Neural cell (in vitro differentiated cells): ENCODE results near the gene ASPRV1. TPM values are rescaled to one million over a fixed set of nuclear protein-coding genes. Genes with fewer than 3 reads are reported as not detected.

ENCODE experiments used
- H2AFZ ChIP-seq: fragments of 200-600, 300-800 bp; sonication (generic), shearing (Covaris generic); 2 replicates; pipeline ENCODE4 v1.6.0; 2014; ENCODE audit warnings: low read depth, mild to moderate bottlenecking, antibody characterized with exemption, low read length, moderate library complexity
- H3F3A ChIP-seq: fragments of 200-600 bp; shearing (Covaris generic); 2 replicates; pipeline ENCODE4 v1.6.1; 2016; ENCODE audit warnings: mild to moderate bottlenecking, moderate library complexity, mixed read lengths, antibody characterized with exemption, low read length; ENCODE audit not compliant: insufficient read depth, poor library complexity, severe bottlenecking
- H3K27ac ChIP-seq: fragments of 200-600, 300-800 bp; sonication (generic), shearing (Covaris generic); 2 replicates; pipeline ENCODE4 v1.5.1; 2014; ENCODE audit warnings: mild to moderate bottlenecking, low read length, moderate library complexity
- H3K27me3 ChIP-seq: fragments of 300-800, 200-600 bp; sonication (generic), shearing (Covaris generic); 2 replicates; pipeline ENCODE4 v1.6.0; 2014; ENCODE audit warnings: mild to moderate bottlenecking, low read depth, low read length, moderate library complexity; ENCODE audit not compliant: insufficient read depth
- H3K36me3 ChIP-seq: fragments of 300-800, 200-600 bp; sonication (generic), shearing (Covaris generic); 2 replicates; pipeline ENCODE4 v1.5.1; 2014; ENCODE audit warnings: mild to moderate bottlenecking, antibody characterized with exemption, low read length, moderate library complexity; ENCODE audit not compliant: insufficient read depth
- H3K4me2 ChIP-seq: fragments of 300-800, 200-600 bp; sonication (generic), shearing (Covaris generic); 2 replicates; pipeline ENCODE4 v1.6.0; 2014; ENCODE audit warnings: mild to moderate bottlenecking, low read length
- H3K4me3 ChIP-seq: fragments of 300-800, 200-600 bp; sonication (generic), shearing (Covaris generic); 2 replicates; pipeline ENCODE4 v1.5.1; 2014; ENCODE audit warnings: mild to moderate bottlenecking, low read length, moderate library complexity
- H3K79me2 ChIP-seq: fragments of 200-600 bp; shearing (Covaris generic); replicated peaks from 2 replicates; pipeline ENCODE4 v1.6.0; 2014; ENCODE audit warnings: mild to moderate bottlenecking, low read length, moderate library complexity; ENCODE audit not compliant: insufficient read depth
- H3K9ac ChIP-seq: fragments of 300-800, 200-600 bp; sonication (generic), shearing (Covaris generic); 2 replicates; pipeline ENCODE4 v1.6.1; 2016; ENCODE audit warnings: mild to moderate bottlenecking, low read length, mixed read lengths
- H3K9me2 ChIP-seq: fragments of 200-600 bp; shearing (Covaris generic); 2 replicates; pipeline ENCODE4 v1.6.1; 2016; ENCODE audit warnings: mild to moderate bottlenecking, low read length, mixed read lengths; ENCODE audit not compliant: insufficient read depth
- H3K9me3 ChIP-seq: fragments of 200-600, 300-800 bp; sonication (generic), shearing (Covaris generic); 2 replicates; pipeline ENCODE4 v1.6.1; 2016; ENCODE audit warnings: mild to moderate bottlenecking, mixed run types, low read length, moderate library complexity, mixed read lengths
- H4K20me1 ChIP-seq: fragments of 200-600 bp; shearing (Covaris generic); 2 replicates; pipeline ENCODE4 v1.6.1; 2016; ENCODE audit warnings: mild to moderate bottlenecking, mixed run types; ENCODE audit not compliant: insufficient read depth
- CTCF ChIP-seq: fragments of 450-650 bp; IDR thresholded peaks from 2 replicates; pipeline ENCODE4 v1.5.1; 2014; ENCODE audit warnings: antibody characterized with exemption, mild to moderate bottlenecking, moderate library complexity; ENCODE audit not compliant: poor library complexity, severe bottlenecking
- EP300 ChIP-seq: fragments of 450-650 bp; conservative IDR thresholded peaks from 2 replicates; pipeline ENCODE4 v1.6.1; 2014; ENCODE audit warnings: antibody characterized with exemption, mild to moderate bottlenecking, moderate library complexity; ENCODE audit not compliant: poor library complexity, severe bottlenecking
- EZH2 ChIP-seq: fragments of 200-600, 300-800 bp; shearing (Covaris generic), sonication (generic); IDR thresholded peaks from 2 replicates; pipeline ENCODE4 v1.6.1; 2014; ENCODE audit warnings: antibody characterized with exemption, low read length, borderline replicate concordance, mild to moderate bottlenecking; ENCODE audit not compliant: insufficient read depth, poor library complexity, severe bottlenecking
- MXI1 ChIP-seq: fragments of 450-650 bp; conservative IDR thresholded peaks from 2 replicates; pipeline ENCODE4 v1.6.1; 2014; ENCODE audit warnings: antibody characterized with exemption, mild to moderate bottlenecking; ENCODE audit not compliant: poor library complexity, severe bottlenecking
- POLR2AphosphoS5 ChIP-seq: IDR thresholded peaks from 2 replicates; pipeline ENCODE4 v1.6.1; 2012
- RAD21 ChIP-seq: fragments of 450-650 bp; conservative IDR thresholded peaks from 2 replicates; pipeline ENCODE4 v1.6.1; 2014; ENCODE audit warnings: antibody characterized with exemption, mild to moderate bottlenecking, moderate library complexity
- REST ChIP-seq: IDR thresholded peaks from 2 replicates; pipeline ENCODE4 v1.6.1; 2012; ENCODE audit warnings: borderline replicate concordance
- SMC3 ChIP-seq: fragments of 450-650 bp; conservative IDR thresholded peaks from 2 replicates; pipeline ENCODE4 v1.6.1; 2014; ENCODE audit warnings: antibody characterized with exemption, mild to moderate bottlenecking, moderate library complexity; ENCODE audit not compliant: poor library complexity
- TAF1 ChIP-seq: IDR thresholded peaks from 2 replicates; pipeline ENCODE4 v1.6.1; 2012; ENCODE audit warnings: low read depth
- polyA plus RNA-seq: library from polyadenylated mRNA; depleted of rRNA; stranded (reverse); fragments of >200 nt; gene quantifications from 2 replicates; pipeline ENCODE4 v1.2.3, GENCODE V29; 2014

Gene ASPRV1
- polyA plus RNA-seq, 1 donor from 2014 or later, result 6.3 TPM

GRCh38 chr2:69914950-69915945, 46.2 kb downstream of the ASPRV1 start, which contains the start of gene MXD1:
MXD1 (plus strand) TSS chr2:69915109; CDS start chr2:69915331, 222 bp downstream.
- Histone ChIP-seq H3K79me2 (peaks cover 25% of the 10 kb centered on the region), H3K9me3 (no peaks in the 10 kb centered on the region), H4K20me1 (no peaks in the 10 kb centered on the region), H3F3A (no peaks in the 10 kb centered on the region), H3K9ac (peak within 1 kb of the TSS; percentile 95), H3K27me3 (no peaks in the 10 kb centered on the region), H3K4me3 (peak within 1 kb of the TSS; percentile 85), H3K9me2 (no peaks in the 10 kb centered on the region), H2AFZ (peak within 1 kb of the TSS; percentile 73), H3K36me3 (no peaks in the 10 kb centered on the region), H3K27ac (peak within 1 kb of the TSS; percentile 90), H3K4me2 (peak within 1 kb of the TSS; percentile 54)
- TF ChIP-seq POLR2AphosphoS5, result peak; percentile 98
- TF ChIP-seq CTCF, result no peak
- peak; percentile 45 for TF ChIP-seq SMC3
- TF ChIP-seq REST, result peak; percentile 91
- peak; percentile 27 for TF ChIP-seq MXI1
- TF ChIP-seq TAF1, result peak; percentile 88
- TF ChIP-seq RAD21, result peak; percentile 27
- no peak for TF ChIP-seq EZH2
- peak; percentile 8 for TF ChIP-seq EP300

- Histone ChIP-seq H2AFZ (peak overlapping the region; percentile 73), H3F3A (no peaks in the 10 kb centered on the region), H4K20me1 (no peaks in the 10 kb centered on the region), H3K9me2 (no peaks in the 10 kb centered on the region), H3K4me2 (peak overlapping the region; percentile 54), H3K9me3 (no peaks in the 10 kb centered on the region), H3K79me2 (peaks cover 25% of the 10 kb centered on the region), H3K9ac (peak overlapping the region; percentile 95), H3K27me3 (no peaks in the 10 kb centered on the region), H3K4me3 (peak overlapping the region; percentile 85), H3K36me3 (no peaks in the 10 kb centered on the region), H3K27ac (peak overlapping the region; percentile 88)
- TF ChIP-seq TAF1, result no peak
- TF ChIP-seq RAD21, result peak; percentile 32
- TF ChIP-seq POLR2AphosphoS5, result peak; percentile 90
- TF ChIP-seq SMC3, result peak; percentile 45
- TF ChIP-seq REST, result peak; percentile 80
- TF ChIP-seq EP300, result no peak
- peak; percentile 95 for TF ChIP-seq MXI1
- TF ChIP-seq CTCF, result peak; percentile 38
- no peak for TF ChIP-seq EZH2
Measured at GRCh38 chr2:69914164-69914949, 47.1 kb downstream of the ASPRV1 start.
